PFSK-1 (cell line): ENCODE results near the gene PRDM16.

Experiments
- POLR2AphosphoS5 ChIP-seq: IDR thresholded peaks from 2 replicates; pipeline ENCODE4 v1.6.1; 2012; ENCODE audit warnings: low read depth, mild to moderate bottlenecking, control low read depth, low read length, moderate library complexity
- TF ChIP-seq, protein P1 (sequence below), 2 experiments: IDR thresholded peaks; 2 replicates each; pipeline versions ENCODE4 v1.6.1 to v1.8.0; 2011 to 2012; ENCODE audit warnings: low read depth in 2 of 2, low read length in 2 of 2, control low read depth in 1 of 2, inconsistent platforms in 1 of 2, mild to moderate bottlenecking in 1 of 2, moderate library complexity in 1 of 2; ENCODE audit not compliant: insufficient read depth in 1 of 2

DNA sequence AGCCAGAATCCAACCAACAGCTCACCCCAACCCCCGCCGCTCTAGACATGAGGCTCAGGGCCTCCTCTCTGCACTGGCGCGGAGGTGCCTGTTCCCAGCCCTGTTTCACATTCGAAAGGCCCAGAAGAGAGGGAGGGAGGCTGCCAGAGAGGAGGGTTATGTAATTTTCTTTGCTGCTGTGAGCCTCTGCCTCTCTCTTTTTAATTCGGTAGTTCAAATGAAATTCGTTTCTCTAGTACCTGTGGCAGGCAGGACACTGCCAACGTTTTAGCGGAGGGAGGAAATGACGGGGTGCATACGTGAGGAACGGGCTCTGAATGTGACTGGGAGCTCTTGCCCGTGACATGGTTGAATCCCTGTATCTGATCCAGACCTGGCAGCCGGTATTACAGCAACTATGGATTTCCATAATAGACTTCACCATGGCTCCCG, 9.4 kb downstream of the PRDM16 start:
- no peak for TF ChIP-seq POLR2AphosphoS5
- TF ChIP-seq, protein P1, sequence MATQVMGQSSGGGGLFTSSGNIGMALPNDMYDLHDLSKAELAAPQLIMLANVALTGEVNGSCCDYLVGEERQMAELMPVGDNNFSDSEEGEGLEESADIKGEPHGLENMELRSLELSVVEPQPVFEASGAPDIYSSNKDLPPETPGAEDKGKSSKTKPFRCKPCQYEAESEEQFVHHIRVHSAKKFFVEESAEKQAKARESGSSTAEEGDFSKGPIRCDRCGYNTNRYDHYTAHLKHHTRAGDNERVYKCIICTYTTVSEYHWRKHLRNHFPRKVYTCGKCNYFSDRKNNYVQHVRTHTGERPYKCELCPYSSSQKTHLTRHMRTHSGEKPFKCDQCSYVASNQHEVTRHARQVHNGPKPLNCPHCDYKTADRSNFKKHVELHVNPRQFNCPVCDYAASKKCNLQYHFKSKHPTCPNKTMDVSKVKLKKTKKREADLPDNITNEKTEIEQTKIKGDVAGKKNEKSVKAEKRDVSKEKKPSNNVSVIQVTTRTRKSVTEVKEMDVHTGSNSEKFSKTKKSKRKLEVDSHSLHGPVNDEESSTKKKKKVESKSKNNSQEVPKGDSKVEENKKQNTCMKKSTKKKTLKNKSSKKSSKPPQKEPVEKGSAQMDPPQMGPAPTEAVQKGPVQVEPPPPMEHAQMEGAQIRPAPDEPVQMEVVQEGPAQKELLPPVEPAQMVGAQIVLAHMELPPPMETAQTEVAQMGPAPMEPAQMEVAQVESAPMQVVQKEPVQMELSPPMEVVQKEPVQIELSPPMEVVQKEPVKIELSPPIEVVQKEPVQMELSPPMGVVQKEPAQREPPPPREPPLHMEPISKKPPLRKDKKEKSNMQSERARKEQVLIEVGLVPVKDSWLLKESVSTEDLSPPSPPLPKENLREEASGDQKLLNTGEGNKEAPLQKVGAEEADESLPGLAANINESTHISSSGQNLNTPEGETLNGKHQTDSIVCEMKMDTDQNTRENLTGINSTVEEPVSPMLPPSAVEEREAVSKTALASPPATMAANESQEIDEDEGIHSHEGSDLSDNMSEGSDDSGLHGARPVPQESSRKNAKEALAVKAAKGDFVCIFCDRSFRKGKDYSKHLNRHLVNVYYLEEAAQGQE (IDR thresholded peaks at IDR 0.05; ENCODE audit: insufficient read depth in 1 of 2, low read depth in 2 of 2, low read length in 2 of 2), result no peak
